Ovary (tissue), 3 donors: ENCODE measurements around the gene RAB29.

Experiments
- CTCF ChIP-seq, 3 donors: fragments of 450-650 bp in 2 of 3; fragments of 200-600 bp in 1 of 3; IDR thresholded peaks; one replicate each; pipeline versions ENCODE4 v1.5.1 to v1.8.0; 2016 to 2022; ENCODE audit warnings: antibody characterized with exemption in 3 of 3, mild to moderate bottlenecking in 1 of 3
- EP300 ChIP-seq: sonication (generic); formaldehyde crosslinking; IDR thresholded peaks from one replicate; pipeline ENCODE4 v1.6.1; 2017; ENCODE audit warnings: antibody characterized with exemption
- POLR2A ChIP-seq: fragments of 450-650 bp; IDR thresholded peaks from one replicate; pipeline ENCODE4 v1.6.1; 2017; ENCODE audit warnings: antibody characterized with exemption, mild to moderate bottlenecking, moderate library complexity
- donor health status: DM: no; HTN: no; CAD: no.

GRCh38 chr1:205756552-205756951 is 18.7 kb downstream of the RAB29 start:
- TF ChIP-seq EP300 (no peak), CTCF (IDR thresholded peaks at IDR 0.05) (no peak), POLR2A (no peak)
